RKO (cell line): ENCODE results near the gene GSTT2.
"Not testable (repeated sequence)": the region's sequence is repeated elsewhere in the genome, so short reads cannot be mapped to it uniquely, and the experiment has no call there.

ENCODE experiments used
- DNase-seq: peaks from one replicate; pipeline ENCODE4 v3.0.0-alpha.2; 2016; ENCODE audit warnings: low spot score

GSTT2 gene

GRCh38 chr22:23974345-23974744 lies 5.6 kb upstream of the GSTT2 start, which contains the start of gene DDT:
DDT (minus strand) TSS chr22:23974441; CDS start chr22:23974414, 27 bp downstream.
- not testable (repeated sequence) for DNase-seq

- DNase-seq: not testable (repeated sequence)
Observed at GRCh38 chr22:23974836-23975352, 5.0 kb upstream of the GSTT2 start.

GRCh38 chr22:23977304-23977703 lies 2.6 kb upstream of the GSTT2 start:
- DNase-seq: not testable (repeated sequence)

- DNase-seq: not testable (repeated sequence)
Observed at GRCh38 chr22:23980567-23980966, 633 bp downstream of the GSTT2 start.

GRCh38 chr22:23984430-23984829 lies 4.5 kb downstream of the GSTT2 start:
- DNase-seq: peak; percentile 41

GRCh38 chr22:23986089-23986488 lies 6.2 kb downstream of the GSTT2 start:
- DNase-seq: not testable (repeated sequence)

GRCh38 chr22:23986538-23987178 lies 6.7 kb downstream of the GSTT2 start:
- DNase-seq: not testable (repeated sequence)

- DNase-seq: not testable (repeated sequence)
Observed at GRCh38 chr22:23989583-23990244, 9.8 kb downstream of the GSTT2 start.

GRCh38 chr22:23993080-23993479 lies 13.1 kb downstream of the GSTT2 start:
- DNase-seq: not testable (repeated sequence)

- not testable (repeated sequence) for DNase-seq
Observed at GRCh38 chr22:23993581-23994177, 13.7 kb downstream of the GSTT2 start.

- no peak for DNase-seq
Observed at GRCh38 chr22:23997092-23997491, 17.2 kb downstream of the GSTT2 start.

- not testable (repeated sequence) for DNase-seq
Observed at GRCh38 chr22:23999779-24000178, 19.8 kb downstream of the GSTT2 start.

GRCh38 chr22:24001314-24001713 lies 21.4 kb downstream of the GSTT2 start:
- DNase-seq: no peak

- no peak for DNase-seq
Observed at GRCh38 chr22:24002272-24002671, 22.3 kb downstream of the GSTT2 start.

GRCh38 chr22:24002851-24003250 lies 22.9 kb downstream of the GSTT2 start:
- no peak for DNase-seq

GRCh38 chr22:24003887-24004286 lies 24.0 kb downstream of the GSTT2 start:
- DNase-seq: no peak

GRCh38 chr22:24005201-24005600 lies 25.3 kb downstream of the GSTT2 start, which contains the start of gene GSTT4:
GSTT4 (minus strand) TSS chr22:24005453; CDS start chr22:24005356, 97 bp downstream.
- no peak for DNase-seq

GRCh38 chr22:24006207-24006913 lies 26.4 kb downstream of the GSTT2 start:
- DNase-seq: peak; percentile 26

- no peak for DNase-seq
Observed at GRCh38 chr22:24006914-24007214, 26.9 kb downstream of the GSTT2 start.

- no peak for DNase-seq
Observed at GRCh38 chr22:24007253-24008021, 27.5 kb downstream of the GSTT2 start.

- DNase-seq: no peak
Observed at GRCh38 chr22:24008022-24008283, 28.0 kb downstream of the GSTT2 start.
